Measurements from ENCODE around the gene CHST14.

CHST14 gene

DNA sequence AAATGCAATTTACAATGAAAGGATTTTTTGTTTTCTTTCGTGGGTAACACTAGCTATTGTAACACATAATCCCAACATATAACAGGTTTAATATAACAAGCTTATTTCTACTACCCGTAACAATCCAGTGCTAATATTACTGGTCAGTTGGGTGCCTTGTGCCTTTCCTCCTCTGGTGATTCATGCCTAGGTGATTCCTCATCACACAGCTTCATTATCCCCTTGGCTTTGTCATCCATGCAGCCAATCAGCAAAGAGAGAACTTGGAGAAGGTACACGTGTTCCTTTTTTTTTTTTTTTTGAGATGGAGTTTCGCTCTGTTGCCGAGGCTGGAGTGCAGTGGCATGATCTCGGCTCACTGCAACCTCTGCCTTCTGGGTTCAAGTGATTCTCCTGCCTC is 30.7 kb downstream of the CHST14 start:
- no peak for FAIRE-seq
- DNase-seq (ENCODE audit: insufficient read length, low spot score): no peak
- no peak for TF ChIP-seq POLR2A (IDR thresholded peaks at IDR 0.05; ENCODE audit: low read depth, low read length)

DNA sequence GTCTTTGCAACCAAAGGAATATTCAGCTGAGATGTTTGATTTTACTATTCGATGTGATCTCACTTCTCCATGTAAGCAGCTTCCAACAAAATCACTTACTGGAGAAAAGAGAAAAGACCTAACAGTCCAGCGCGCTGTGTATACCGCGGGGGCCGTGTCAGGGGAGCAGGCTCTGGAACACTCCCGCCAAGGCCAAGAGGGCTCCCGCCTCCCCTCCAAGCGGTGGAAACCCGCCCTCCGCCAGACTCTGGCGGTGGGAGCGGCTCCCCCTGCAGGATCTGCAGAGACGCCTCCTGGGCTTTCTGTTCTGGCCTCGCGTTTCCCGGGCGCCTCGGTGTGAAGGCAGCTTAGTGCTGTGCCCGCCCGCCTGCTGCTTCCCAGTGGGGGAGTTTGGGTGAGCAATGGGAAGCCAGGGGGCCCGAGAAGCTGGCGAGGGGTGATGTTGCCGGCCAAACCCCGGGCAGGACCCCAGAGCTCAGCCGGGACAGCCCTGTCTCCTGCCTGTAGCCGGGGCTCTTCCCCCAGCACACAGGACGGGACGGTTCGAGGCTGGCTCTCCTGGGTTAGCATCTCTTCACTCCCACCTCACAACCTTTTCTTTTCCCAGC is 36.3 kb downstream of the CHST14 start:
- no peak for TF ChIP-seq POLR2A (IDR thresholded peaks at IDR 0.05; ENCODE audit: low read depth, low read length)
- FAIRE-seq (peak; percentile 27), DNase-seq (ENCODE audit: insufficient read length, low spot score) (peak; percentile 80)

DNA sequence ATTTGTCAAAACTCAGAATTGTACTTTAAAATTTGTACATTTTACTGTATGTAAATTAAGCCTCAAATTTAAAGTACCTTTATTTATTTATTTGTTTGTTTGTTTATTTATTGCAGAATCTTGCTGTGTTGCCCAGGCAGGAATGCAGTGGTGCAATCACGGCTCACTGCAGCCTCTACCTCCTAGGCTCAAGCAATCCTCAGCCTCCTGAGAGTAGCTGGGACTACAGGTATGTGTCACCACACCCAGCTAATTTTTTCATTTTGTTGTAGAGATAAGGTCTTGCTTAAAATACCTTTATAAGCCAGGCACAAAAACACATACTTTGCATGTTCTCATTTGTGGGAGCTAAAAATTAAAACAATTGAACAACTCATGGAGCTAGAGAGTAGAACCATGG is 37.4 kb downstream of the CHST14 start:
- no peak for DNase-seq (ENCODE audit: insufficient read length, low spot score)
- no peak for FAIRE-seq
- TF ChIP-seq POLR2A (IDR thresholded peaks at IDR 0.05; ENCODE audit: low read depth, low read length): no peak

DNA sequence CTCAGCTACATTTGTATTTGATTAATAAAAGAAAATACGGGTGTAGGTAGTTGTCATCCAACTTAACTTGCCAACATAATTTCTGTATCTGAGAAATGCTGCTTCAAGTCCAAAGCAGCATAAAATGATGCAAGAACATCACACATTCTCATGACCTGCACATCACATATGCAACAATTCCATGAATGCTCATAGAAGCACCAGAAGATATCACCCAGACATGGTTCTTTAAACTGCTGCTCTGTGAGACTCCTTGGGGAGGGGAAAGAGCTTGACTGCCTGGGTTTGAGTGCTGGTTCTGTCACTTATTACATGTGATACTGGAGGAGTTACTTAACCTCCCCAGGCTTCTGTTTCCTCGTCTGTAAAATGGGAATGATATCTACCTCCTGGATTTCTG is 39.4 kb downstream of the CHST14 start:
- TF ChIP-seq POLR2A (IDR thresholded peaks at IDR 0.05; ENCODE audit: low read depth, low read length): no peak
- FAIRE-seq: no peak
- no peak for DNase-seq (ENCODE audit: insufficient read length, low spot score)

DNA sequence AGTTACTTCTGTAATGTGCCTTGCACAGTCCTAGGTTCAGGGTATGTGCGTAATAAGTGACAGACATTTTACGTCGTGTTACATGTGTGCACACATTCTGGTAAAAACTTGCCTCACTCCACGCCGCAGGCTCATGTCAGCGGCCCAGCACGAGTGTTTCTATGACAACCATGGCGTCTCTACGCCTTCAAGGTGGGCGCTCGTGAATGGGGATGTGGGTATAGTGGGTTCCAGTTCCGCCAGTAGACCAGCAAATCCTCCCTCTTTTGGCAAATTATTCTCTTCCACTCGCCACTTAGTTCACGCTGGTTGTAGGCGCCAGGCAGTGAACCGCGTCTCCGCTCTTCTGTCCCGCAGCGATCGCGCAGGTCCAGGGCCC is 40.3 kb downstream of the CHST14 start:
- DNase-seq (ENCODE audit: insufficient read length, low spot score) (no peak), FAIRE-seq (no peak)

DNA sequence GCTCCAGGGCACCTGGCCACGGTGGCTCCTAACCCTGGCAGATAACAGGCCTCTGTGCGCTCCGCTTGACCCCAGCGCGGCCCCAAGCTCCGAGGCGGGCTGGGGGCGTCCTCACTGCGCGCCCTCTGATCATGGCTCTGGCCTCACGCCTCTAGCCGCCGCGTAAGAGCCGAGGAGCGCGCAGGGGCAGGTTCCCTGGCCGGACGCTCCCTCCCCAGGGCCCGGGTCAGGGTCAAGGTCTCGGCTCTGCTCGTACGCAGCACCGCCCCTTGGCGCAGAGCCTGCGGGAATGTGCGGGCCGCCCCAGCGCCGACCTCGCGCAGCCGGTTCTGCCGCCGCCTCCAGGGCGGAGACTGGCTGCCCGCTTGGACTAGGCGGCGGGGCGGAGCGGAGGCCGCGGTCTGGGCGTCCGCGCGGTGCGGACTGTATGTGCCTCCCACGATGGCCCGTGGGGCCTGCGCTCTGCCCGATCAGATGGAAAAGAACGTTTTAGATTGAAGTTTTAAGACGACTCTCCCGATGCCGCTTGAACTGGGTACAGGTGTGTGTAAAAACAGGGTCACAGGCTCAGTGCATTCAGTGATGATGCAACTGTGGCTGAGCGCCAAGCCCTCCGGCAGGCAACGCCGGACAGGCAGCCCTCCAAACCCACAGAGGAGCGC is 40.8 kb downstream of the CHST14 start:
- FAIRE-seq (no peak), DNase-seq (ENCODE audit: insufficient read length, low spot score) (peak; percentile 53)
- TF ChIP-seq POLR2A (IDR thresholded peaks at IDR 0.05; ENCODE audit: low read depth, low read length): no peak

More for the DNA sequence above, 40.3 kb downstream of the CHST14 start:
- no peak for TF ChIP-seq POLR2A (IDR thresholded peaks at IDR 0.05; ENCODE audit: low read depth, low read length)

DNA sequence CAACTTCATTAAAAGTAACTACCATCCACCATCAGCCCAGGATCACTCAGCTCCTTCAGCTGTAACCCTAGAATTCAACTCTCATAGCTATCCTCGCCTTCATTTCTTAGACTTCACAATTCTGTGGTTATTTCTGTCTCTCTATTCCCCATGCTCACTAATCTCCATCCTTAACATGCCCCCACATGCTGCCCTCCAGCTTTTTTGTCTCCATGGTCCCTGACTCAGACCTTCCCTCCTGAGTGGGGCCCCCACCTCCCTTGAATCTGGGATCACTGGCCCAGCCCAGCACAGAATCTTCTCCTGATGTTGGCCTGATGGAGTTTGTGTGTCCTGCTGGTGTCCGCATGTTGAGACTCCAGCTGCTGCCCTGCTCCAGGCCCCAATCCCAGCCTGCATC is 41.7 kb downstream of the CHST14 start:
- no peak for TF ChIP-seq POLR2A (IDR thresholded peaks at IDR 0.05; ENCODE audit: low read depth, low read length)
- FAIRE-seq: no peak

DNA sequence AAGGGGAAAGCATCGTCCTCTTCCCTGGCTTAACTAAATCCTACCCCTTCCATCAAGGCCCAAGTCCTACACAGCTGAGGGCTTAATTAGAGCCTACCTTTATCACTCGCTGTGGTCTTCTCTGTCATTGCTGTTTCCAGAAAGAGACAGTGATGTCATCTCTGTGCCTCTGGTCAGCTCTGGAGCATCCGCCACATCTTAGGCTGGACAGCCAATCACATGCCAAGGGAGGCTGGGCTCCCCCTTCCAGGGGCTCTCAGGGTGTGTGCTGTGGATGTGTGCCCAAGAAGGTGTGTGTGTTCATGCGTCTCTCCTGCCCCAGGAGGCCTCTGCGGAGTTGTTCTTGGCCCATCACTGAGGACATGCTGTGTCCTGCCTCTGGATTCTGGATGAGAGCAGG is 42.8 kb downstream of the CHST14 start:
- no peak for TF ChIP-seq POLR2A (IDR thresholded peaks at IDR 0.05; ENCODE audit: low read depth, low read length)
- FAIRE-seq: no peak
- no peak for DNase-seq (ENCODE audit: insufficient read length, low spot score)

More for the DNA sequence above, 41.7 kb downstream of the CHST14 start:
- no peak for DNase-seq (ENCODE audit: insufficient read length, low spot score)

DNA sequence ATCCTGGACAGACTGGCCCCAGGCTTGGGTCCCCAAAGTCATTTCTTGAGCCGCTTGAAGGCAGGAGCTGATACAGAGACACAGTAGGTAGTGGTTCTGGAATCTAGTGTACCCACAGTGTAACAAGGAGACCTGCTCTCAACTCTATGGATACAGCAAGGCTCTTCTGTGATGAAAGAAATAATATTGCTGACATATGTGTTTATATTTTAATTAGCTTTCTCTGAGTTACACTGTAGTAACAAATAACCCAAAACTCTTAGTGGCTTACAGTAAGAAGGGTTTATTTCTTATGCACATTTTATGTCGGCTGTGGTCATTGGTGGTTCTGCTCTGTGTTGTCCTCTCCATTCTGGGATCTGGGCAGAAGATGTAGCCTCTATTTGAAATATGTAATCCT is 45.5 kb downstream of the CHST14 start:
- DNase-seq (ENCODE audit: insufficient read length, low spot score): no peak
- TF ChIP-seq POLR2A (IDR thresholded peaks at IDR 0.05; ENCODE audit: low read depth, low read length): no peak
- FAIRE-seq: no peak

All from H54 (cell line).